HFFc6 (cell line): ENCODE data around the gene POLR2E. TPM values are rescaled to one million over a fixed set of nuclear protein-coding genes. Genes with fewer than 3 reads are reported as not detected.

ENCODE experiments used
- DNase-seq: peaks from one replicate; pipeline ENCODE4 v3.0.0-alpha.2; 2018
- H3K27ac Mint-ChIP-seq: 2 replicates; pipeline ENCODE4 v1.8.0; 2020; ENCODE audit warnings: mild to moderate bottlenecking, mixed read lengths
- H3K27me3 Mint-ChIP-seq: 2 replicates; pipeline ENCODE4 v1.8.0; 2021; ENCODE audit warnings: mild to moderate bottlenecking, moderate library complexity, mixed read lengths; ENCODE audit not compliant: insufficient read depth
- H3K36me3 Mint-ChIP-seq: 2 replicates; pipeline ENCODE4 v1.8.0; 2021; ENCODE audit warnings: low read depth, mixed read lengths
- H3K4me1 Mint-ChIP-seq: 2 replicates; pipeline ENCODE4 v1.8.0; 2020; ENCODE audit warnings: low read depth, mixed read lengths
- H3K4me3 Mint-ChIP-seq: 2 replicates; pipeline ENCODE4 v1.8.0; 2020; ENCODE audit warnings: mild to moderate bottlenecking, moderate library complexity, mixed read lengths
- H3K9me3 Mint-ChIP-seq: 2 replicates; pipeline ENCODE4 v1.8.0; 2020; ENCODE audit warnings: mild to moderate bottlenecking, mixed read lengths
- CTCF ChIP-seq: fragments of 200-600 bp; sonication (generic); IDR thresholded peaks from 2 replicates; pipeline ENCODE4 v1.5.0; 2021; ENCODE audit warnings: antibody characterized with exemption, mild to moderate bottlenecking
- total RNA-seq, 6 experiments: library from RNA; stranded (reverse); fragmentation: NEBNext Ultra II Directional; extraction: Animal tissue kit (Norgen Biotek cat#: 25700); gene quantifications; 2 replicates in 1 of 6; 3 replicates in 5 of 6; pipeline ENCODE4 v1.2.3, GENCODE V29; 2021

Gene POLR2E
- total RNA-seq, 6 experiments from 2014 or later: 224 to 289 (median 250) TPM

GRCh38 chr19:1134431-1134830 is 39.3 kb upstream of the POLR2E start:
- no peak for DNase-seq
- Mint-ChIP-seq H3K27me3 (peaks cover 5% of the 10 kb centered on the region; the same call in 1 of the 2 replicates), H3K4me1 (peaks cover 13% of the 10 kb centered on the region; the same call in 1 of the 2 replicates), H3K27ac (no peak overlapping the region), H3K9me3 (no peaks in the 10 kb centered on the region), H3K36me3 (peaks cover 7% of the 10 kb centered on the region), H3K4me3 (no peak overlapping the region)
- TF ChIP-seq CTCF: no peak

- no peak for DNase-seq
- H3K27ac Mint-ChIP-seq: peak overlapping the region; percentile 60; the same call in 1 of the 2 replicates
- H3K4me3 Mint-ChIP-seq: peak overlapping the region; percentile 39; the same call in 1 of the 2 replicates
- no peaks in the 10 kb centered on the region; the same call in 1 of the 2 replicates for H3K36me3 Mint-ChIP-seq
- H3K4me1 Mint-ChIP-seq: peaks cover 13% of the 10 kb centered on the region; the same call in 1 of the 2 replicates
- TF ChIP-seq CTCF: no peak
- H3K9me3 Mint-ChIP-seq: no peaks in the 10 kb centered on the region
- peaks cover 2% of the 10 kb centered on the region; the same call in 1 of the 2 replicates for H3K27me3 Mint-ChIP-seq
Observed at GRCh38 chr19:1133471-1133929, 38.3 kb upstream of the POLR2E start.

- Mint-ChIP-seq H3K9me3 (no peaks in the 10 kb centered on the region), H3K4me3 (peak overlapping the region; percentile 91), H3K4me1 (peaks cover 13% of the 10 kb centered on the region; the same call in 1 of the 2 replicates), H3K27ac (peak overlapping the region; percentile 92), H3K27me3 (peaks cover 2% of the 10 kb centered on the region; the same call in 1 of the 2 replicates), H3K36me3 (no peaks in the 10 kb centered on the region)
- TF ChIP-seq CTCF: no peak
- no peak for DNase-seq
Observed at GRCh38 chr19:1132552-1133383, 37.6 kb upstream of the POLR2E start.

GRCh38 chr19:1131718-1132551 is 36.8 kb upstream of the POLR2E start:
- peak overlapping the region; percentile 92 for H3K27ac Mint-ChIP-seq
- no peaks in the 10 kb centered on the region for H3K9me3 Mint-ChIP-seq
- no peaks in the 10 kb centered on the region for H3K36me3 Mint-ChIP-seq
- peaks cover 2% of the 10 kb centered on the region; the same call in 1 of the 2 replicates for H3K27me3 Mint-ChIP-seq
- peaks cover 13% of the 10 kb centered on the region; the same call in 1 of the 2 replicates for H3K4me1 Mint-ChIP-seq
- peak overlapping the region; percentile 91 for H3K4me3 Mint-ChIP-seq
- TF ChIP-seq CTCF: peak; percentile 38; the same call in 1 of the 2 replicates
- DNase-seq: peak; percentile 89
